ENCODE measurements around the gene ELP6.
"Not testable (repeated sequence)": the region's sequence is repeated elsewhere in the genome, so short reads cannot be mapped to it uniquely, and the experiment has no call there.

The ELP6 gene

GRCh38 chr3:47495111-47495510 lies 18.4 kb downstream of the ELP6 start:
- DNase-seq (ENCODE audit: low read depth), result no peak
- TF ChIP-seq, protein P1, sequence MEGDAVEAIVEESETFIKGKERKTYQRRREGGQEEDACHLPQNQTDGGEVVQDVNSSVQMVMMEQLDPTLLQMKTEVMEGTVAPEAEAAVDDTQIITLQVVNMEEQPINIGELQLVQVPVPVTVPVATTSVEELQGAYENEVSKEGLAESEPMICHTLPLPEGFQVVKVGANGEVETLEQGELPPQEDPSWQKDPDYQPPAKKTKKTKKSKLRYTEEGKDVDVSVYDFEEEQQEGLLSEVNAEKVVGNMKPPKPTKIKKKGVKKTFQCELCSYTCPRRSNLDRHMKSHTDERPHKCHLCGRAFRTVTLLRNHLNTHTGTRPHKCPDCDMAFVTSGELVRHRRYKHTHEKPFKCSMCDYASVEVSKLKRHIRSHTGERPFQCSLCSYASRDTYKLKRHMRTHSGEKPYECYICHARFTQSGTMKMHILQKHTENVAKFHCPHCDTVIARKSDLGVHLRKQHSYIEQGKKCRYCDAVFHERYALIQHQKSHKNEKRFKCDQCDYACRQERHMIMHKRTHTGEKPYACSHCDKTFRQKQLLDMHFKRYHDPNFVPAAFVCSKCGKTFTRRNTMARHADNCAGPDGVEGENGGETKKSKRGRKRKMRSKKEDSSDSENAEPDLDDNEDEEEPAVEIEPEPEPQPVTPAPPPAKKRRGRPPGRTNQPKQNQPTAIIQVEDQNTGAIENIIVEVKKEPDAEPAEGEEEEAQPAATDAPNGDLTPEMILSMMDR (IDR thresholded peaks at IDR 0.05; ENCODE audit: low read depth, low read length, missing control alignments), result no peak
- H3K4me3 ChIP-seq (ENCODE audit: low read depth, low read length), result no peak overlapping the region

- no peak for DNase-seq (ENCODE audit: low read depth)
- no peak overlapping the region for H3K4me3 ChIP-seq (ENCODE audit: low read depth, low read length)
- TF ChIP-seq, protein P1 (IDR thresholded peaks at IDR 0.05; ENCODE audit: low read depth, low read length, missing control alignments), result no peak
Measured at GRCh38 chr3:47491777-47492176, 21.7 kb downstream of the ELP6 start.

GRCh38 chr3:47491186-47491585 lies 22.3 kb downstream of the ELP6 start:
- TF ChIP-seq, protein P1 (IDR thresholded peaks at IDR 0.05; ENCODE audit: low read depth, low read length, missing control alignments), result no peak

DNA sequence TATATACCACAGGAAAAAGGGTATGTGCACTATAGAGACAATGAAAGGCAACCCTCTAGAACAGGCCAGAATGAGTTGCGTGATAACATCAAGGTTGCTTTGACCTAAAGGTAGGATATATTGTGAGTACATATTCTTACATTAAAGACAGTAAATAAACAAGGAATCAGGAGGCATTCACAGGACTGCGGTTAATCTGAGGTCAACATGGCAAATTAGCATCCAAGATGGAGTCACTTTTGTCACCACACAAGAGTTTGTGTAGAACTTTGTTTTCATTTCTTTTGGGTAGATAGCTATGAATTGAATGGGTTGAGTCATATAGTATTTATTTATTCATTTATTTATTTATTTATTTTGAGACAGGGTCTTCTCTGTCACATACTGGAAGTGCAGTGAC lies 26.2 kb downstream of the ELP6 start:
- H3K4me3 ChIP-seq (ENCODE audit: low read depth, low read length), result no peak overlapping the region
- TF ChIP-seq, protein P1 (IDR thresholded peaks at IDR 0.05; ENCODE audit: low read depth, low read length, missing control alignments), result no peak

More at GRCh38 chr3:47491186-47491585, 22.3 kb downstream of the ELP6 start:
- no peak for DNase-seq (ENCODE audit: low read depth)
- no peak overlapping the region for H3K4me3 ChIP-seq (ENCODE audit: low read depth, low read length)

GRCh38 chr3:47485812-47486211 lies 27.7 kb downstream of the ELP6 start:
- no peak overlapping the region for H3K4me3 ChIP-seq (ENCODE audit: low read depth, low read length)
- TF ChIP-seq, protein P1 (IDR thresholded peaks at IDR 0.05; ENCODE audit: low read depth, low read length, missing control alignments), result no peak
- no peak for DNase-seq (ENCODE audit: low read depth)

More for the DNA sequence above, 26.2 kb downstream of the ELP6 start:
- no peak for DNase-seq (ENCODE audit: low read depth)

DNA sequence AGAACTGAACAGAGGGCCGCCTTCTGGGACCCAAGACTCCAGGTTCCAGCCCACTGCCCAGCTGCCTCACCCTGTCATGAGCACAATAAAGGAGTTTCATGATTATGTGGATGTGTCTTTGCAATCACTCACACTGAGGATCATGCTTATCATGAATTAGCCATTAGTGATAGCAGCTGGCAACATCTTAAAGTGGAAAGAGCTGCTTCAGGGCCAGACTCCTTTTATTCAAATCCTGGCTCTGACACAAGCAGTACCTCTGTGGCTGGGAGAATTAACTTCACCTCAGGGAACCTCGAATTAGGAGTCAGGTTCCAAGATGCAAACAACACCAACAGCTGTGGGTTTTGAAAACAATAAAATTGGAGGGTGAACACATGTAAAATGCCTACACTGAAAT lies 31.1 kb downstream of the ELP6 start:
- DNase-seq (ENCODE audit: low read depth), result no peak
- H3K4me3 ChIP-seq (ENCODE audit: low read depth, low read length), result no peak overlapping the region
- TF ChIP-seq, protein P1 (IDR thresholded peaks at IDR 0.05; ENCODE audit: low read depth, low read length, missing control alignments), result no peak

GRCh38 chr3:47481763-47482162 lies 31.7 kb downstream of the ELP6 start:
- not testable (repeated sequence) for DNase-seq (ENCODE audit: low read depth)

DNA sequence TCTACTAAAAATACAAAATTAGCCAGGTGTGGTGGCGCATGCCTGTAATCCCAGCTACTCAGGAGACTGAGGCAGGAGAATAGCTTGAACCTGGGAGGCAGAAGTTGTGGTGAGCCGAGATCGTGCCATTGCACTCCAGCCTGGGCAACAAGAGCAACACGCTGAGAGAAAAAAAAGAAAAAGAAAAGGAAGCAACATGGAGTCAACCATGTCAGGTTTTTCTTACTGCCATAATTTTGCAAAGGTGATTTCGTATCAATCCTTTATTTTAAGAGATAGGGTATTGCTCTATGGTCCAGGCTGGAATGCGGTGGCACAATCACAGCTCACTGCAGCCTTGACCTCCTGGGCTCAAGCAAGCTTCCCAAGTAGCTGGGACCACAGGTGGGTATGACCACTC lies 33.2 kb downstream of the ELP6 start:
- H3K4me3 ChIP-seq (ENCODE audit: low read depth, low read length); DNase-seq (ENCODE audit: low read depth): not testable (repeated sequence)

More at GRCh38 chr3:47481763-47482162, 31.7 kb downstream of the ELP6 start:
- H3K4me3 ChIP-seq (ENCODE audit: low read depth, low read length), result not testable (repeated sequence)

Data from GM12864 (cell line).